GM12878 (cell line): ENCODE data around the gene HOOK1.

ENCODE experiments used
- TF ChIP-seq, protein P1 (sequence below): IDR thresholded peaks from 2 replicates; pipeline ENCODE4 v1.6.1; 2011; ENCODE audit warnings: mild to moderate bottlenecking, low read depth, low read length, moderate library complexity; ENCODE audit not compliant: insufficient replicate concordance
- TF ChIP-seq, protein P2 (sequence below): IDR thresholded peaks from 2 replicates; pipeline ENCODE4 v1.6.1; 2012; ENCODE audit warnings: low read depth, low read length, improper control_type of control experiment

DNA sequence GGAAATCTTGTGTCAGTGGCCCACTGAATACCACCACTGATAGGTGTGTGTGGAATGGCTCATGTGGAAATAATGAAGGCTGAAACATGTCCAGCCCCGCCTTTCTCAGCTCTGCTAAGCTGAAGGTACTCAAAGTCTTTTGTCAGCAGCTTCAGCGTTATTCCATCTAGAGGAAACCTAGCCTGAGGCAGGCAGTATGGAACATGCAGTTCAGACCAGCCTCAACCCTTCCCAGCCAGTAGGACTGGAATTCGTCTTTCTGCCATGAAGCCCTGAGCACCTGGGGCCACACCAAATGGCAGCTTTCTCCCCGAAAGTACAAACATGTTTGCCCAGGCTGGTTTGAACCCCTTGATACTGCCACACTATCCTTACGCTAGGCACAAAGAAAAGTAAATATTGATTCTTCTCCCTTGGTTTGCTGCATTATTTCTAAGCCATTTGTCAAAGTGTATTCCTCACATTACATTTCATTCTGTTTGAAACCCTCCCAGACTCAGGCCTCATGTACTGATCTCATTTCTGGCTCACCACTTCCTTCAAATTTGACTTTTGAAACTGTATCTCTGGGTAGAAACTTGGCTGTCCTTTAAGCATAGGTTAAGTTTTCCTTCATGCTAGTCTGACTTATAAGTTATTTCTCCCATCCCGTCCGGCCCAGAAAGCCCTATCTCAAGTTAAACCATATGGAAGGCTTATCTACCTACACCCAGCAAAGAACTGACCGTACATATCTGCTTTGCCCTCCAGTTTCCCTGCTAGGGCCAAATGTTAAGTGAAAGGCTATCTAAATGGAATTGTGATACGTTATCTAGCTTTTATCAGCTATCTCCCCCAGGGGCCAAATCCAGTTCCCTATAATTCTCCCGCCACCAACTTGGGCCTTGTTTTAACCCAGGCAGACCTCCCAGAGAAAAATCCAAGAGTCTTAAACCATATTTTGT is 45.7 kb upstream of the HOOK1 start:
- TF ChIP-seq, protein P1, sequence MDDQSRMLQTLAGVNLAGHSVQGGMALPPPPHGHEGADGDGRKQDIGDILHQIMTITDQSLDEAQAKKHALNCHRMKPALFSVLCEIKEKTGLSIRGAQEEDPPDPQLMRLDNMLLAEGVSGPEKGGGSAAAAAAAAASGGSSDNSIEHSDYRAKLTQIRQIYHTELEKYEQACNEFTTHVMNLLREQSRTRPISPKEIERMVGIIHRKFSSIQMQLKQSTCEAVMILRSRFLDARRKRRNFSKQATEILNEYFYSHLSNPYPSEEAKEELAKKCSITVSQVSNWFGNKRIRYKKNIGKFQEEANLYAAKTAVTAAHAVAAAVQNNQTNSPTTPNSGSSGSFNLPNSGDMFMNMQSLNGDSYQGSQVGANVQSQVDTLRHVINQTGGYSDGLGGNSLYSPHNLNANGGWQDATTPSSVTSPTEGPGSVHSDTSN, result no peak
- TF ChIP-seq, protein P2, sequence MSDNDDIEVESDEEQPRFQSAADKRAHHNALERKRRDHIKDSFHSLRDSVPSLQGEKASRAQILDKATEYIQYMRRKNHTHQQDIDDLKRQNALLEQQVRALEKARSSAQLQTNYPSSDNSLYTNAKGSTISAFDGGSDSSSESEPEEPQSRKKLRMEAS, result no peak
